Activated naive CD8-positive, alpha-beta T cell treated with anti-CD3 and anti-CD28 coated beads, Interleukin-2, amount 50 U/mL, for 24 hours (primary cell): Measurements from ENCODE around the gene MT1M.
"Not testable (repeated sequence)": the region's sequence is repeated elsewhere in the genome, so short reads cannot be mapped to it uniquely, and the experiment has no call there.

Experiments used
- ATAC-seq: fragments of 150-1000 bp; cut with Tn5 transposase; one replicate; pipeline ENCODE4 v1.10.0; 2021
- DNase-seq: peaks from one replicate; pipeline ENCODE4 v3.0.0; 2021
- H3K27ac Mint-ChIP-seq: one replicate; pipeline ENCODE4 v1.8.0; 2021; ENCODE audit warnings: mild to moderate bottlenecking, mixed read lengths
- H3K27me3 Mint-ChIP-seq: one replicate; pipeline ENCODE4 v1.8.0; 2021; ENCODE audit warnings: mixed read lengths
- H3K36me3 Mint-ChIP-seq: one replicate; pipeline ENCODE4 v1.8.0; 2021; ENCODE audit warnings: low read depth, mixed read lengths
- H3K4me1 Mint-ChIP-seq: one replicate; pipeline ENCODE4 v1.8.0; 2021; ENCODE audit warnings: mixed read lengths
- H3K4me3 Mint-ChIP-seq: one replicate; pipeline ENCODE4 v1.8.0; 2021; ENCODE audit warnings: mild to moderate bottlenecking, moderate library complexity, mixed read lengths
- H3K9me3 Mint-ChIP-seq: one replicate; pipeline ENCODE4 v1.8.0; 2021; ENCODE audit warnings: mixed read lengths

MT1M gene

DNA sequence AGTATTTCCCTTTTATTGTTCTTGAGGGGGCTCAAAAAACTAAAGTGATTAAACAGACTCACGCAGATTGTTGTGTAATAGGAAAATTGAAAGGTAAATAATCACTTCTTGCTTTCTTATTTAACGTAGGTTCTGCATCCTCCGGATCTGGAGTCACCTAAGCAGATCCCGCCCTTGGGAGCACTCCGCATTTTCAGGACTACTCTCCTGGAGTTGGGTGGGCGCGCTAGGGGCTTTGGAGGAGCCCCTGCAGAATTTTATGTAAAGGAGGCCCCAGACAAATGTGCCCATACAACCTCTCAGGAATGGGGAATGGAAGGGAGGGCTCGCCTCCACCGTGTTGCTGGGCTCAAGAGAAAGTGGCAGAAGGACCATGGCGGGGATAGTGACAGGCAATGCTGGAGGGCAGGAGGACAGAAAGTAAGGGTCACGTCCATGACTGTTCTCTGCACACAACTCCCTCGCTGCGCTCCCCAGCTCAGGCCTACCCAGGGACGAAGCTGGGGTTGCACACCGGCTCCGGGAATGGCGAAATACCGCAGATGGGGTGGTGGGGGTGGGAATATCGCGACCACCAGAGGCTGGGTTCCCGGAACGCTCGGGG is 15.7 kb upstream of the MT1M start:
- H3K4me1 Mint-ChIP-seq, result peaks cover 49% of the 10 kb centered on the region
- H3K9me3 Mint-ChIP-seq, result no peaks in the 10 kb centered on the region
- peak overlapping the region; percentile 63 for H3K4me3 Mint-ChIP-seq
- ATAC-seq, result no peak
- no peak overlapping the region for H3K27ac Mint-ChIP-seq
- H3K27me3 Mint-ChIP-seq, result peaks cover 21% of the 10 kb centered on the region
- H3K36me3 Mint-ChIP-seq, result no peaks in the 10 kb centered on the region
- no peak for DNase-seq

DNA sequence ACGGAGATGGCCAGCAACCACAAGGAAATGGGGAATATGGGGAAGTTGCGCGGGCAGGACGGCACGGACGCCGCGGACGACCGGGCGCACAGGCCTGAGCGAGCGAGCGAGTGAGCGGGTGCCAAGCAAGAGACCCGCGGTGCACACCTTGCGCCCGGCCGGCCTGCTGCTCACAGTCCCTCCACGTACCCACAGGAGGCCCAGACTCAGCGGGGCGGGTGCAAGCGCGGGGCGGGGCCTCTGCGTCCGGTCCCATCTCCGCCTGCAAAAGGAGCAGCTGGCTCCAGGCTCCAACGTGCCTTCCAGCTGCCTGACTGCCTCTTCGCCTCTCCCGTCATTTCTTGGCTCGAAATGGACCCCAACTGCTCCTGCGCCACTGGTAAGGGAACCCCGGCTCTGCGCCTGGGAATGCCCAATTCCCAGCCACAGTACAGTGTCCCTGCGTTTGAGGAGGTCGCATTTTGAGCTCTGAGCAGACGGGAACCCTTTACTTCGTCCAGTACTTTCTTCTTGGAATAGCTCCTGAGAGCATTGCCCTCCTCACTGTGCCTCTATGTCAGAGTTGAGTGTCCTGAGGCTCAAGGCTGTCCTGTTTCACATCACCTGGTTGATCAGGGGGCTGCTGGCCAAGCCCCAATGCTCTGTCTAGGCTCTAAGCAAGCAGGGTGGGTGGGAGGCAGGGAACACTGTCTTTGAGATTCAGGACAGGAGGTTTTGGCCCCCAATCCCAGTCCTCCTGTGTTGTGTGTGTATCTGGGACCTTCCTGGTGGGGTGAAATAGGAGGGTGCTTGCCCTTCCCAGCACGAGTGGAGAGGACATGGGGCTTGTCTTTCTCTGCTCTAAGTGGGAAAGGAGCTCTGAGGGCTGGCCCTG is 15.0 kb upstream of the MT1M start:
- peak; percentile 31 for ATAC-seq
- Mint-ChIP-seq H3K27me3 (peaks cover 20% of the 10 kb centered on the region), H3K4me1 (peaks cover 43% of the 10 kb centered on the region), H3K36me3 (no peaks in the 10 kb centered on the region), H3K9me3 (no peaks in the 10 kb centered on the region), H3K4me3 (peak overlapping the region; percentile 63), H3K27ac (no peak overlapping the region)
- peak; percentile 51 for DNase-seq

DNA sequence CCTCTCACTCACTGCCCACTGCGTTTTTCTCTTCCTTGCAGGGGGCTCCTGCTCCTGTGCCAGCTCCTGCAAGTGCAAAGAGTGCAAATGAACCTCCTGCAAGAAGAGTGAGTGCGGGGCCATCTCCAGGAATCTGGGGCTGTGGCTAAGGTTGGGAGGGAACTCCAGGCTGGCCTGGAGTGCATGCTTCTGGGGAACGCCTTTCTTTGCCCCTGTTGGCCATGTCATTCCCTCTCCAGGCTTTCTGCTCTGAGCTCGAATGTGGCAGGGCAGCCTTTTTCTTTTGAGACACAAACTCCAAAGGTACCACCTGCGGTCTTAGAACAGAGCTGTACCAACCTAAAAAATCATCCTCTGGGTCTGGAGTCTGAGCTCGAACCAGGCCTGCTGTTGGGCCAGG is 14.3 kb upstream of the MT1M start:
- DNase-seq (no peak), ATAC-seq (no peak)
- Mint-ChIP-seq H3K27me3 (peaks cover 19% of the 10 kb centered on the region), H3K36me3 (no peaks in the 10 kb centered on the region), H3K4me3 (no peak overlapping the region), H3K27ac (no peak overlapping the region), H3K9me3 (no peaks in the 10 kb centered on the region), H3K4me1 (peaks cover 37% of the 10 kb centered on the region)

- H3K27ac Mint-ChIP-seq, result no peak overlapping the region
- H3K4me1 Mint-ChIP-seq, result peaks cover 22% of the 10 kb centered on the region
- H3K36me3 Mint-ChIP-seq, result no peaks in the 10 kb centered on the region
- DNase-seq (no peak), ATAC-seq (no peak)
- H3K4me3 Mint-ChIP-seq, result no peak overlapping the region
- H3K9me3 Mint-ChIP-seq, result no peaks in the 10 kb centered on the region
- H3K27me3 Mint-ChIP-seq, result peaks cover 27% of the 10 kb centered on the region
Observed at GRCh38 chr16:56620339-56620897, 12.0 kb upstream of the MT1M start.

DNA sequence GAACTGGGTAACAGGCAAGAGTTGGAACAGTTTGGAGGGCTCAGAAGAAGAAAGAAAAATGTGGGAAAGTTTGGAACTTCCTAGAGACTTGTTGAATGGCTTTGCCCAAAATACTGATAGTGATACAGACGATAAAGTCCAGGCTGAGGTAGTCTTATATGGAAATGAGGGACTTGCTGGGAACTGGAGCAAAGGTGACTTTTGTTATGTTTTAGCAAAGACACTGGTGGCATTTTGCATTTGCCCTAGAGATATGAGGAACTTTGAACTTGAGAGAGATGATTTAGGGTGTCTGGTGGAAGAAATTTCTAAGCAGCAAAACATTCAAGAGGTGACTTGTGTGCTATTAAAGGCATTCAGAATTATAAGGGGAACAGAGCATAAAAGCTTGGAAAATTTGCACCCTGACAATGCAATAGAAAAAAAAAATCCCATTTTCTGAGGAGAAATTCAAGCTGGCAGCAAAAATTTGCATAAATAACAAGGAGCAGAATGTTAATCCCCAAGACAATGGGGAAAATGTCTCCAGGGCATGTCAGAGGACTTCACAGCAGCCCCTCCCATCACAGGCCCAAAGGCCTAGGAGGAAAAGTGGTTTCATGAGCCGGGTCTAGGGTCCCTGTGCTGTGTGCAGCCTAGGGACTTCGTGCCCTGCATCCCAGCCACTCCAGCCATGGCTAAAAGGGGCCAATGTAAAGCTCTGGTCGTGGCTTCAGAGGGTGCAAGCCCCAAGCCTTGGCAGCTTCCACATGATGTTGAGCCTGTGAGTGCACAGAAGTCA is 10.6 kb upstream of the MT1M start:
- not testable (repeated sequence) for DNase-seq, H3K27ac Mint-ChIP-seq, H3K4me3 Mint-ChIP-seq, H3K36me3 Mint-ChIP-seq, H3K9me3 Mint-ChIP-seq, ATAC-seq
- Mint-ChIP-seq H3K4me1 (peaks cover 24% of the 10 kb centered on the region), H3K27me3 (peaks cover 25% of the 10 kb centered on the region)

- Mint-ChIP-seq H3K27me3 (peaks cover 20% of the 10 kb centered on the region), H3K4me1 (peaks cover 17% of the 10 kb centered on the region)
- not testable (repeated sequence) for ATAC-seq, DNase-seq, H3K4me3 Mint-ChIP-seq, H3K9me3 Mint-ChIP-seq, H3K36me3 Mint-ChIP-seq, H3K27ac Mint-ChIP-seq
Observed at GRCh38 chr16:56623184-56623583, 9.3 kb upstream of the MT1M start.

GRCh38 chr16:56623637-56624036 is 8.8 kb upstream of the MT1M start:
- no peaks in the 10 kb centered on the region for H3K36me3 Mint-ChIP-seq
- H3K27me3 Mint-ChIP-seq, result peaks cover 17% of the 10 kb centered on the region
- no peak overlapping the region for H3K4me3 Mint-ChIP-seq
- H3K9me3 Mint-ChIP-seq, result no peaks in the 10 kb centered on the region
- H3K4me1 Mint-ChIP-seq, result peaks cover 17% of the 10 kb centered on the region
- H3K27ac Mint-ChIP-seq, result no peak overlapping the region
- DNase-seq (no peak), ATAC-seq (no peak)

- Mint-ChIP-seq H3K9me3 (no peaks in the 10 kb centered on the region), H3K36me3 (no peaks in the 10 kb centered on the region), H3K4me3 (peak within 1 kb of the TSS; percentile 82), H3K27ac (peak within 1 kb of the TSS; percentile 76), H3K27me3 (peaks cover 21% of the 10 kb centered on the region), H3K4me1 (peaks cover 20% of the 10 kb centered on the region)
- ATAC-seq (peak; percentile 88), DNase-seq (peak; percentile 44)
Observed at GRCh38 chr16:56625140-56625942, 7.1 kb upstream of the MT1M start, which contains the start of gene MT1E. Gene MT1E, plus strand, starts transcription at chr16:56625781. Its CDS starts 71 bp downstream, at chr16:56625852.

GRCh38 chr16:56625943-56626654 is 6.4 kb upstream of the MT1M start:
- no peaks in the 10 kb centered on the region for H3K36me3 Mint-ChIP-seq
- peaks cover 20% of the 10 kb centered on the region for H3K4me1 Mint-ChIP-seq
- no peaks in the 10 kb centered on the region for H3K9me3 Mint-ChIP-seq
- H3K27ac Mint-ChIP-seq, result peak overlapping the region; percentile 47
- H3K4me3 Mint-ChIP-seq, result peak overlapping the region; percentile 82
- DNase-seq (no peak), ATAC-seq (peak; percentile 41)
- H3K27me3 Mint-ChIP-seq, result peaks cover 26% of the 10 kb centered on the region

GRCh38 chr16:56626685-56627084 is 5.8 kb upstream of the MT1M start:
- H3K9me3 Mint-ChIP-seq, result no peaks in the 10 kb centered on the region
- no peak overlapping the region for H3K27ac Mint-ChIP-seq
- peaks cover 31% of the 10 kb centered on the region for H3K27me3 Mint-ChIP-seq
- no peak for ATAC-seq
- DNase-seq, result no peak
- H3K4me3 Mint-ChIP-seq, result peak overlapping the region; percentile 82
- no peaks in the 10 kb centered on the region for H3K36me3 Mint-ChIP-seq
- H3K4me1 Mint-ChIP-seq, result peaks cover 21% of the 10 kb centered on the region

DNA sequence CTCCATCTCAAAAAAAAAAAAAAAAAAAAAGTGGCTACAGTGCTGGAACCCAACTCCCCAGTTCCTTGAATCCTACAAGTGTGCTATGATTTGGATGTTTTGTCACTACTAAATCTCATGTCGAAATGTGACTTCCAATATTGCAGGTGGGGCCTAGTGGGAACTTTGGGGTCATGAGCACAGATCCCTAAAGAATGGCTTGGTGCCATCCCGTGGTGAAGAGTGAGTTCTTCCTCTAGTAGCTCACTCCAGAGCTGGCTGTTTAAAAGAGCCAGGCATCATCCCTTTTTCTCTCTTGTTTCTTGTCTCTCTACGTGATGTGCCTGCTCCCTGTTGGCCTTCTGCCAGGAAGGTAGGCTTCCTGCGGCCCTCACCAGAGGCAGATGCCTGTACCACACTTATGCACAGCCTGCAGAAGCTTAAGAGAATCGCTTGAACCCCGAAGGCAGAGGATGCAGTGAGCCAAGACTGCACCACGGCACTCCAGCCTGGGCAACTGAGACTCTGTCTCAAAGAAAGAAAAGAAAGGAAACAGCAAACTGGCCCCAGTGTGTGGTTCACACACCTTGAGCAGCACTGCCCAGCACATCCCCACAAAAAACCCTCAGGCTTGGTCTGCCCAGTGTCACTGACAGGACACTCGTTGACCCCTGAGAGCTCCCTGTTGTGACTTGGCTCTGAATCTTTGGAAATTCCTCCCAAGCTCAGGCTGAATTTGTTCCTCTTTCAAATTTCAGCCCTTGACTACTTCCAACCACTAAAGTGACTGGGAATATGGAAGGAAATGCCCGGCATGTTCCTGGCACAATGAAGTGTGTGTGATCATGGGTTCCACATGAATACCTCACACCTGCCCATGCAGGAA is 3.7 kb upstream of the MT1M start:
- Mint-ChIP-seq H3K27me3 (peaks cover 47% of the 10 kb centered on the region), H3K4me1 (peaks cover 29% of the 10 kb centered on the region), H3K27ac (no peak overlapping the region), H3K9me3 (no peaks in the 10 kb centered on the region), H3K36me3 (no peaks in the 10 kb centered on the region), H3K4me3 (no peak overlapping the region)
- DNase-seq (no peak), ATAC-seq (no peak)

- Mint-ChIP-seq H3K27ac (no peak overlapping the region), H3K4me3 (no peak overlapping the region), H3K9me3 (no peaks in the 10 kb centered on the region), H3K36me3 (no peaks in the 10 kb centered on the region), H3K27me3 (peaks cover 52% of the 10 kb centered on the region), H3K4me1 (peaks cover 26% of the 10 kb centered on the region)
- ATAC-seq, result no peak
- no peak for DNase-seq
Observed at GRCh38 chr16:56629531-56629930, 2.9 kb upstream of the MT1M start.

GRCh38 chr16:56630134-56630533 is 2.3 kb upstream of the MT1M start:
- H3K4me1 Mint-ChIP-seq, result peaks cover 26% of the 10 kb centered on the region
- no peak for DNase-seq
- peaks cover 53% of the 10 kb centered on the region for H3K27me3 Mint-ChIP-seq
- no peaks in the 10 kb centered on the region for H3K9me3 Mint-ChIP-seq
- no peaks in the 10 kb centered on the region for H3K36me3 Mint-ChIP-seq
- ATAC-seq, result no peak
- H3K27ac Mint-ChIP-seq, result no peak overlapping the region
- H3K4me3 Mint-ChIP-seq, result no peak overlapping the region
